Hematopoietic multipotent progenitor cell treated with erythropoietin and hydrocortisone succinate and interleukin-3 and kit ligand, for 15 days (in vitro differentiated cells): Measurements from ENCODE around the gene PRICKLE1.

ENCODE experiments used
- DNase-seq: peaks from one replicate; pipeline ENCODE4 v3.0.0-alpha.2; 2015; ENCODE audit warnings: low spot score

PRICKLE1 gene

GRCh38 chr12:42589465-42590329 is at the start of gene PRICKLE1:
PRICKLE1 (minus strand) TSS chr12:42589746; CDS start chr12:42472516, 117,230 bp downstream.
- DNase-seq, result no peak

GRCh38 chr12:42638697-42639096 is 49.2 kb upstream of the PRICKLE1 start:
- no peak for DNase-seq

- no peak for DNase-seq
Measured at GRCh38 chr12:42638011-42638410, 48.5 kb upstream of the PRICKLE1 start.

GRCh38 chr12:42636993-42637392 is 47.4 kb upstream of the PRICKLE1 start:
- DNase-seq, result no peak

GRCh38 chr12:42633594-42633993 is 44.0 kb upstream of the PRICKLE1 start:
- no peak for DNase-seq

- no peak for DNase-seq
Measured at GRCh38 chr12:42631513-42631912, 42.0 kb upstream of the PRICKLE1 start.

GRCh38 chr12:42630314-42630713 is 40.8 kb upstream of the PRICKLE1 start:
- DNase-seq, result no peak

- no peak for DNase-seq
Measured at GRCh38 chr12:42627151-42627550, 37.6 kb upstream of the PRICKLE1 start.

- no peak for DNase-seq
Measured at GRCh38 chr12:42625611-42626010, 36.1 kb upstream of the PRICKLE1 start.

- no peak for DNase-seq
Measured at GRCh38 chr12:42617622-42618021, 28.1 kb upstream of the PRICKLE1 start.

- DNase-seq, result no peak
Measured at GRCh38 chr12:42615006-42615405, 25.5 kb upstream of the PRICKLE1 start.

- DNase-seq, result no peak
Measured at GRCh38 chr12:42612231-42612613, 22.7 kb upstream of the PRICKLE1 start.

- no peak for DNase-seq
Measured at GRCh38 chr12:42611571-42612230, 22.2 kb upstream of the PRICKLE1 start.

- no peak for DNase-seq
Measured at GRCh38 chr12:42609605-42610004, 20.1 kb upstream of the PRICKLE1 start.

- DNase-seq, result no peak
Measured at GRCh38 chr12:42608196-42608825, 18.8 kb upstream of the PRICKLE1 start.

- DNase-seq, result no peak
Measured at GRCh38 chr12:42607584-42608058, 18.1 kb upstream of the PRICKLE1 start.

- no peak for DNase-seq
Measured at GRCh38 chr12:42606471-42606870, 16.9 kb upstream of the PRICKLE1 start.

- no peak for DNase-seq
Measured at GRCh38 chr12:42605685-42606084, 16.1 kb upstream of the PRICKLE1 start.

- DNase-seq, result no peak
Measured at GRCh38 chr12:42603246-42603990, 13.9 kb upstream of the PRICKLE1 start.

- DNase-seq, result no peak
Measured at GRCh38 chr12:42593874-42594273, 4.3 kb upstream of the PRICKLE1 start.

- no peak for DNase-seq
Measured at GRCh38 chr12:42590330-42590934, 886 bp upstream of the PRICKLE1 start.
